ENCODE measurements around the gene KCP. TPM values are rescaled to one million over a fixed set of nuclear protein-coding genes. Genes with fewer than 3 reads are reported as not detected.

The KCP gene
- total RNA-seq, 2 donors from 2014 or later = 0.31 to 0.50 TPM

DNA sequence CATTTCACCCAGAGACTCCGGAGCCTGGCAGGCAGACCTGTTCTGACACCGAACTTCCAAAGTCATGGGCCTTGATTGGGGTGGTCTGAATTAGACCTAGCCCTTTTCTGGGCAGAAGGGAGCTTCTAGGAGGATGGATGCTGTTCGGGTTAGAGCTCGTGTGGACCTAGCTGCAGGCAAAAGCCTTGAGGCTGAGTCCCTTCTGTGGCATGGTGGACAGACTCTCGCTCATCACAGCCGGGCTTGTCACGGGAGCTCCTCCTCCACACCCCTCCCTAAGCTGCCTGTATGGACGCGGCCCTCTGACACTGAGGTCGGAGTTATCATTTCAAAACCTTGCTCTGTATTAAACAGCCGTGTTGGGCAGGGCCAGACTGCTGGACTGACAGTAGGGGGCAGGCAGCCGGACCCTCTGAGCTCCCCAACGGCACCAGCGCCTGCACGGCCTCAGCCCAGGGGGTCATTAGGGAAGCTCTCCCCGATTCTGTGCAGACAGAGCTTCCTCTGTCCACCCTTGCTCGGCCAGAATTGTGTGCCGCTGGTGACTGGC, 29.4 kb upstream of the KCP start:
- intact Hi-C loops (cut with DNase I) = no loop called here
- no peak for DNase-seq
- peak in 1 of 2 donors; percentile 14 for ATAC-seq

DNA sequence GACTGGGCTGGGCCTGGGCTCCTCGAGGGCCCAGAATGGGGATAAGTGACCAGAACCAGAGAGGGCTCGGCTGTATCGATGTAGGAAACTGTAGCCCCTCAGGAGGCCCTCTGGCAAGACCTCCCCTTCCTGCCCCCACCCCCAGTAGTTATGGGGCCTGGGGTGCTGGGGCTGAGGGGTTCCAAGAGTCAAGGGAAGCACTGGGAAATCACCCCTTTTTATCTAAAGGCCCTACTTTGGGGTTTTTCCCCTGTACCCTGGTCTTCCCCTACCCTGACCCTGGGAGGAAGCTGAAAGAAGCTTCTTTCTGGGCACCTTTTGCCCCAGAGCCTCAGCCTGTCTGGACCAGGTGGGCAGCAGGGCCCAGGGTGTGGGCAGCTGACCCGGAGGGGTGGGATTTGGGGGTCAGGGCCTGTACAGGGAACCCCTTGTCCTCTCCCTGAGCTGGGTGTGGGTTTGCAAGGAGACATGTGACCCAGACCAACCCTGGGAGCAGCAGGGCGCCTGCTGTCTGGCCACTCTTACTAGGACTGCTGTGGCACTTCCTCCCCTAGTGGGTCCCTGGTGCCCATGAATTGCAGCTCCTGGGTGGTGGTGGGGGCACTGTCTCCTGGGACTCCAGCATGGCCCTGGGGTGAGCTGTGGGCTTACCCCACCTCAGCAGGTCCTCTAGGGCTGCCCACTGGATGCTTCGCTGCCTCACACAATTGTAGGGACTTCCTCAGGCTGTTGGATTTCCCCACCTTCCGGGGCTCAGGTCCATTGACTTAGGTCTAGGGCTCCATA, 28.8 kb upstream of the KCP start:
- DNase-seq (no peak), ATAC-seq (peak; percentile 10 to 38)
- intact Hi-C loops (cut with DNase I) = no loop called here

DNA sequence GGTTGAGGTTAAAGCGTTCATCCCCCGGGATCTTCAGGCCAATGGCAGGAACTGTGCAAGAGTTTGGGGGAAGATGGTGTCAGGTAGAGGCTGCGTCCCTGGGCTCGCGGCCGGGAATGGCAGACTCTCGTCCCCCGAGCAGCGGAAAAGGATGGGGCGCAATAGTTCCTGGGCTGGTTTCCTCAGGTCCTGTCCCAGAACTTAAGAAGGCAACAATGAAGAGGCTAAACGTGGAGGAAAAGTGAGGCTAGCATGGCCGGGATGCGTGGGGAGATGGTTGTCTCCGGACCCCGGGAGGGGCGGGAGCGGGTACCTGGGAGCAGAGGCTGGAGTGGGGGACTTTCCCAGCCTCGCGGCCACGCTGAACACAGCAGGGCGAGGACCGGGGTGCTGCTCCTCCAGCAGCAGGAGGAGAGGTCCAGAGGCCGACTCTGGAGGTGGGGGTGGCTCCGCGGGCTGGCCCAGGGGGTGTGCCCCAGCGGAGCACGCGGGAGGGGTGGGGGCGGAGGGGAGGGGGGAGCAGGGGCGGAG, 28.1 kb upstream of the KCP start:
- intact Hi-C loops (cut with DNase I) = no loop called here
- DNase-seq (no peak), ATAC-seq (peak in 1 of 2 donors; percentile 35)

DNA sequence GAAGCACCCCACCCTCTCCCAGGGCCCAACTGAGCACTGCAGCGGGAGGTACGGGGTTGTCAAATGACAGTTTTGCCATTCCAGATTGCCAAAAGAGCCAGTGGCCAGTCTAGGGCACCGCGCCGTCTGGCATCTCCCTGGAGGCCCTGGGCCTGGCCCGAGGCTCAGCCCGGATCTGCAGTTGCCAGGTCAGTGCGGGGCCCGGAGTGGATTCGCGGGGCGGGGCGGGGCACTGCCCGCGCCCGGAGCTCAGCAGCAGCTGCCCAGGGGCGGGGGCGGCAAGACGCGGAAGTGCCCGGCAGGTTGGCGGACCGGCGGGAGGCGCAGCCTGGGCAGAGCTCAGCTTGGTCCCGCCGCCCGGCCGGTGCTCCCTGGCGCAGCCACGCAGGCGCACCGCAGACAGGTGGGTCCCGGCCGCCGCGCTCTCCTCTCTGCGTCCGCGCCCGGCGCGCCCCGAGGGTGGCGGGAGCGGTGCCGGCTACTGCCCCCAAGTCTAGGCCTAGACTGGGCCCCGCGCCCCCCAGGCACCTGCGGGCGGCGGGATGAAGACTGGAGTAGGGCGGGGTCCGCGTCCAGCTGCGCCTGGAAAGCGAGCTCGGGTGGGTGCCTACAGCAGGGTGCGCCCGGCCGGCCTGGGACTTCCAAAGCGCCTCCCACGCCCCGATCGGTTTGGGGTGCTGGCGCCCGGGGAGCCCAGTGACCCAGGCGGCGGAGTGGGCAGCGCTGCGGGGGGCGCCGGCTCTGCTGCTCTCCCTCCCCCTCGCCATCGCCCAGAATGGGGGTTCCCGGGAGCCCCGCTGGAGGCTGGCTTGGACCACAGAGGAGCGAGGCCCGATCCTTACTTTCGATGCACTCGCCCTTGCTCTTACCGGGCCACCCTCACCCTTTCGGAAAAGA, 27.4 kb upstream of the KCP start, which contains the start of gene IRF5:
Gene IRF5 (plus strand): TSS at position 281 of the 897 bp plus-strand sequence. CDS start 4,155 bp downstream, outside the sequence.
- intact Hi-C loops (cut with DNase I) = no loop called here
- DNase-seq = peak; percentile 50
- ATAC-seq = peak; percentile 61 to 73

- DNase-seq = no peak
- no peak for ATAC-seq
- intact Hi-C loops (cut with DNase I) = no loop called here
These were observed 26.8 kb upstream of the KCP start for GRCh38 chr7:128937271-128937646.

- DNase-seq (no peak), ATAC-seq (no peak)
- intact Hi-C loops (cut with DNase I) = no loop called here
These were observed 26.3 kb upstream of the KCP start for GRCh38 chr7:128936798-128937197.

- intact Hi-C loops (cut with DNase I) = no loop called here
- DNase-seq (no peak), ATAC-seq (no peak)
These were observed 24.8 kb upstream of the KCP start for GRCh38 chr7:128935342-128935730.

GRCh38 chr7:128934361-128935341, 24.1 kb upstream of the KCP start:
- ATAC-seq (peak in 1 of 2 donors; percentile 8), DNase-seq (no peak)
- intact Hi-C loops (cut with DNase I) = no loop called here

DNA sequence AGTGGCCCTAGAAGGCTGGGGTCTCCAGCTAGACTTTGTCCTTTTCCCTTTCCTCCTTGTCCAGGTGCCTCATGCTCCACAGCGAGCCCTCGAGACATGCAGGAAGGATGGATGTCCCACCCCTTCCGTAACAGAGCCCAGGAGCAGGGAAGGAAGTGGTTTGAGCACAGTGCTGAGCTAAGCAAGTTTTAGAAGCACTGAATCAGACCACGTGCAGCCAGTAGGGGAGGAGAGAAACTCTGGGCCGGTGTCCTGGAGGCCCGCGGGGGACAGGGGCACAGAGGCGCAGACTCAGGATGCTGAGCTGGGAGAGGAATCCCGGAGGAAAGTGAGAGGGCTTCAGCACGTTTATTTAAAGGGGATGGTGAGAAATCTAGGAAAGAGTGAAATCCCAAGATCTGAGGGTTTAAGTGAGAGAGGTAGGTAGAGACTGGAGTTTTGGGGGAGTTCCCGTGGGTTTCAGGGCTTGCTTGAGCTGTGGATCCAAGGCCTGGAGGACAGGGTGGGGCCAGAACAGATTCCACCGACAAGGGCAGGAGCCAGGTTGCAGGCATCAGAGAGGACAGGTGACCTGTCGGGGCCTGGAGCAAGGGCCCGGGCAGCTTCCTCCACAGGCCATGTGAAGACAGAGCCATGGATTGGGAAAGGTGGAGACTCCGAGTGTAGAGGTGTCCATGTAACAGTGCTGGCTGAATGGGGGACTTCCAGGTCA, 22.8 kb upstream of the KCP start:
- intact Hi-C loops (cut with DNase I) = no loop called here
- ATAC-seq (peak; percentile 44 to 55), DNase-seq (no peak)

DNA sequence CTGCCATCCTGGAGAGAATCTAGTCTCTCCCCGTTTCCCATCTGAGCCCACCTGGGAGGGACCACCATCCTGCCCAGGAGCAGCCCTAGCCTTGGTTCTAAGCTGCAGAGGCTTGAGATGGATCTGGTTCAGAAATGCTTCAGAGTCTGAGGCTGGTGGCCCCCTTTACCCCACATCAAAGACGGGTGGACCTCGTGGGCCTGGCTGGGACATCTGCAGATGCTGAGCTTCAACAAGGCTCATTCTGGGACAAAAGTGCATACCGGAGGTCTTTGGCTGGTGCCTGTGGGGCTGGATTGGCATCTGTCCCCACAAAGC, 22.3 kb upstream of the KCP start:
- no peak for DNase-seq
- intact Hi-C loops (cut with DNase I) = no loop called here
- no peak for ATAC-seq

- ATAC-seq (no peak), DNase-seq (no peak)
- intact Hi-C loops (cut with DNase I) = no loop called here
These were observed 21.7 kb upstream of the KCP start for GRCh38 chr7:128931965-128932861.

GRCh38 chr7:128931190-128931798, 20.8 kb upstream of the KCP start:
- no peak for ATAC-seq
- DNase-seq = no peak
- intact Hi-C loops (cut with DNase I) = no loop called here

- ATAC-seq (no peak), DNase-seq (no peak)
- intact Hi-C loops (cut with DNase I) = no loop called here
These were observed 18.6 kb upstream of the KCP start for GRCh38 chr7:128928882-128929788.

- DNase-seq = no peak
- ATAC-seq = no peak
- intact Hi-C loops (cut with DNase I) = no loop called here
These were observed 17.8 kb upstream of the KCP start for GRCh38 chr7:128928159-128928813.

All from left cardiac atrium (tissue), 4 donors.